SH-SY5Y (cell line): Measurements from ENCODE around the gene MAP3K2.

ENCODE experiments used
- GATA2 ChIP-seq: IDR thresholded peaks from 2 replicates; pipeline ENCODE4 v1.6.1; 2011; ENCODE audit warnings: mild to moderate bottlenecking, low read depth, low read length
- GATA3 ChIP-seq: IDR thresholded peaks from 2 replicates; pipeline ENCODE4 v1.6.1; 2011; ENCODE audit warnings: low read depth, mild to moderate bottlenecking, low read length, moderate library complexity

The MAP3K2 gene

DNA sequence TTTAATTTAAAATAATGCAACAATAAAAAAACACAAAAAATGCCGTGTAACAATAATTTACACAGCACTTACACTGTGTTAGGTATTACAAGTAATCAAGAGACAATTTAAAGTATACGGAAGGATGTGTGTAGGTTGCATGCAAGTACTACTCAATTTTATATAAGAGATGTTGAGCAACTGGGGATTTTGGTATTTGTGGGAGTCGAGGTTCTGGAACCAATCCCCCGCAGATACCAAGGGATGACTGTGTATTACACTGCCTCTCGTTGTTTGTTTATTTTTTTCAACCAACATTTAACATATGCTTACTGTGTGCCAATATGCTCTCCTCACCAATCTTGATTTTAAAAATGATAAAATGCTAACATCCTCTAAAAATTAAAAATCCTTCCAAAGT is 24.8 kb downstream of the MAP3K2 start:
- TF ChIP-seq GATA3 = no peak

GRCh38 chr2:127361929-127362885 is 25.6 kb downstream of the MAP3K2 start:
- TF ChIP-seq GATA3 = no peak
- TF ChIP-seq GATA2 = peak; percentile 18; the same call in 1 of the 2 replicates

DNA sequence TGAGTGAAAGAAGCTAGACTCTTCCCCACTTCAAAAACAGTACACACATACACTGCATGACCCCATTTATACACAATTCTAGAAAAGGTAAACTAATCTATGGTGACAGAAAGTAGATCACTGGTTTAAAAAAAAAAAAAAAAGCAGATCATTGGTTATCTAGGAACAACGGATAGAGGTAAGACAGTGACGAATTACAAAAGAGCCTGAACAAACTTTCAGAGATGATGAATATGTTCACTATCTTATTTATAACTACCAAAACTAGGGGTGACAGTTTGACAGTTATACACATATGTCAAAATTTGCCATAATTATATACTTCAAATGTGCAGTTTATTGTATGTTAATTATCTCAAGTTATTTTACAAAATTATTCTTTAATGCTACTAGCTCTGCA is 27.5 kb downstream of the MAP3K2 start:
- TF ChIP-seq GATA2 (no peak), GATA3 (no peak)

DNA sequence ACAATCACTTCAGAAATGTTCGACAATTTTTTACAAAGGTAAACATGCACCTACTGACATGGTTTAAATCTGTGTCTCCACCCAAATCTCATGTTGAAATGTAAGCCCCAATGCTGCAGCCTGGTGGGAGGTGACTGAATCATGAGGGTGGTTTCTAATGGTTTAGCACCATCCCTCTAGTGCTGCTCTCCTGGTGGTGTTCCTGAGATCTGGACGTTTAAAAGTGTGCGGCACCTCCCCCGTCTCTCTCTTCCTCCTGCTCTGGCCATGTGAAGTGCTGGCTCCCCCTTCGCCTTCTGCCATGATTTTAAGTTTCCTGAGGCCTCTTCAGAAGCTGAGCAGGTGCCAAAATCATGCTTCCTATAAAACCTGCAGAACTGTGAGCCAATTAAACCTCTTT is 28.3 kb downstream of the MAP3K2 start:
- TF ChIP-seq GATA2 (no peak), GATA3 (no peak)

DNA sequence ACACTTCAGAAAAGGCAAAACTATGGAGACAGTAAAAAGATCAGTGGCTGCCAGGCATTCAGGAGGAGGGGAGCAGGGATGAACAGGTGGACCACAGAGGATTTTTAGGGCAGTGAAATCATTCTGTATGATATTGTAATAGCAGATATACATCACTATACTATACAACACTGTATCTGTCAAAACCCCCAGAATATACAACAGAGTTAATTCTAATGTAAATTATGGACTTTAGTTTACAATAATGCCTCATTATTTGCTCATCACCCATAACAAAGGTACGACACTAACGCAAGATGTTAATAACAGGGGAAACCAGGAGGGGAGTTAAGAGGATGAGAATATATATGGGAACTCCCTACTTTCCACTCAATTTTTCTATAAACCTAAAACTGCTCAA is 28.8 kb downstream of the MAP3K2 start:
- TF ChIP-seq GATA3 (no peak), GATA2 (no peak)

- no peak for TF ChIP-seq GATA3
- no peak for TF ChIP-seq GATA2
Measured at GRCh38 chr2:127358044-127358443, 29.7 kb downstream of the MAP3K2 start.

DNA sequence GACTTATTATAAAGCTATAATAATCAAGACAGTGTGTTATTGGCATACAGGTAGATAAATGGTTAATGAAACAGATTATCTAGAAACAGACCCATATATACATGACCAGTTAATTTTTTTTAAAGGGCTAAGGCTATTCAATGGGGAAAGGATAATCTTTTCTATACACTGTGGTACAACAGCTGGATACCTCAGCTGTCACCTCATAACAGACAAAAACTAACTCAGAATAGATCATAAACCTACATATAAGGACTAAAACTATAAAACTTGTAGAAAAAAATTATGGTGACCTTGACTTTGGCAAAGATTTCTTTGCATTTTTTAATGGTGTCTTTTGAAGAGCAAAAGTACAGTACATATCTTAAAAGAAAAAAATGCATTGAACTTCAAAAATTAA is 30.2 kb downstream of the MAP3K2 start:
- TF ChIP-seq GATA2 (no peak), GATA3 (no peak)

GRCh38 chr2:127356531-127356930 is 31.2 kb downstream of the MAP3K2 start:
- no peak for TF ChIP-seq GATA2
- no peak for TF ChIP-seq GATA3

- TF ChIP-seq GATA2 (peak; percentile 64), GATA3 (peak; percentile 60)
Measured at GRCh38 chr2:127355407-127356008, 32.3 kb downstream of the MAP3K2 start.

DNA sequence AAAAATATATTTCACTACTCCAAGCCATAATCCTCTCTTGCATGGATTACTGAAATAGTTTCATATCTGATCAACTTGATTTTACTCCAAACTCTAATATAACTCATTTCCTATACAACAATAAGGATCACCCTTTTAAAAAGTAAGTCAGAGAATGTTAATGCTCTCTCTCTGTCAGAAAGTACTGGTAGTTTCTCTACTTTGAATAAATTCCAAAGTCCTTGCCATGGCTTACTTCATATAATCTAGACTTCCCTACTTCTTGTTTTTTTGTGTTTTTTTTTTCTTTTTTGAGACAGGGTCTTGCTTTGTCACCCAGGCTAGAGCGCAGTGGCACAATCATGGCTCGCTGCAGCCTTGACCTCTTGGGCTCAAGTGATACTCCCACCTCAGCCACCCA is 36.2 kb downstream of the MAP3K2 start:
- no peak for TF ChIP-seq GATA3
- TF ChIP-seq GATA2 = no peak

DNA sequence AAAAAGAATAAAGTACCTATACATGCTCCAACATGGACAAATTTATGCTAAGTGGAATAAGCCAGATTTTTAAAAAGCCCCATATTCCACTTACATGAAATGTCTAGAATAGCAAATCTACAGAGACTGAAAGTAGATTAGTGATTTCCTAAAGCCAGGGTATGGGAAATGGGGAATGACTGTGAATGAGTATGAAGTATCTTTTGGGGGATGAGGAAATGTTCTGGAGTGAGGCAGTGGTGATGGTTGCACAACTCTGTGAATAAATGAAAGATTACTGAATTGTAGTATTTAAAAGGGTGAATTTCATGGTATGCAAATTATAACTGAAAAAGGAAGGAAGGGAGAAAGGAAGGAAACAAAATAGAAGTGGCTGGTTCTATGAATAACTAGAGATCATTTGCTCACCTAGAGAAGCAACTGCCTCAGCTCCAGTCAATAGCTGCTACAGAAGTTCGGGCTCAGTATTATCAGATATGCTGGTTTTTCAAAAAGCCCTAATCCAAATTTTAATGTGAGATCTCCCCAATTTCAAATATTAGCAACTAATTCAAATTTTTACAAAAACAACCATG is 39.3 kb downstream of the MAP3K2 start:
- TF ChIP-seq GATA2 (no peak), GATA3 (no peak)

DNA sequence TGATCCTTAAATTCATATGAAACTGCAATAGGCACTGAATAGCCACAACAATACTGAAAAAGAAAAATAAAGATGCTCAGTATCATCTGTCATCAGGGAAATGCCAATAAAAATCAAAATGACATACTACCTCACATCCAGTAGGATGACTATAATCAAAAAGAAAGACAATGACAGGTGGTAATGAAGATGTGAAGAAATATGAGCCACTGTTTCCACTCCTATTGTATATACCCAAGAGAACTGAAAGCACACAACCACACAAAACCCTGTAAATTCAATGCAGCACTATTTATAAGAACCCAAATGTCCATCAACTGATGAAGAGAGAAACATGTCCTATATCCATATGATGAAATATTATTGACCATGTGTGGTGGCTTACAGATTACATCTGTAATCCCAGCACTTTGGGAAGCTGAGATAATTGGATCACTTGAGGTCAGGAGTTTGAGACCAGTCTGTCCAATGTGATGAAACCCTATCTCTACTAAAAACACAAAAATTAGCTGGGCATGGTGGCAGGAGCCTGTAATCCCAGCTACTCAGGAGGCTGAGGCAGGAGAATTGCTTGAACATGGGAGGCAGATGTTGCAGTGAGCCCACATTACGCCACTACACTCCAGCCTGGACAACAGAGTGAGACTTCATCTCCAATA is 39.9 kb downstream of the MAP3K2 start:
- TF ChIP-seq GATA3 = no peak
- no peak for TF ChIP-seq GATA2

DNA sequence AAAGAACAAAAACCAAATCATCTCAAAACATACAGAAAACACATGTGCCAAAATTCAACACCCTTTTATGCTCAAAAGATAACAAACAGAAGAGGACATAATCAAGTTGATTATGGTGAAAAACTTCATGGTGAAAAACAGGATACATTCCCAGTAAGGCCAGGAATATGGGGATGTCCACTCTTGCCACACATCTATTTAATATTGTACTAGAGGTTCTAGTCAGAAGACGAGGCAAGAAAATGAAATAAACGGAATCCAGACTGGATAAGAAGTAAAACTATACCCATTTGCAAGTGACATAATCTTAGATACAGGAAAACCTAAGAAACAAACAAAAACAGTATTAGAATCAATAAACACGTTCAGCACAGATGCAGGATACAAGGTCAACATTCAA is 40.8 kb downstream of the MAP3K2 start:
- no peak for TF ChIP-seq GATA2
- no peak for TF ChIP-seq GATA3

- TF ChIP-seq GATA3 = no peak
- TF ChIP-seq GATA2 = no peak
Measured at GRCh38 chr2:127343277-127343676, 44.5 kb downstream of the MAP3K2 start.
